Mesothelial cell of epicardium (in vitro differentiated cells): ENCODE measurements around the gene ADGB. TPM values are rescaled to one million over a fixed set of nuclear protein-coding genes. Genes with fewer than 3 reads are reported as not detected.

Source experiments
- DNase-seq, 2 experiments: peaks; one replicate each; pipeline ENCODE4 v3.0.0; 2021; ENCODE audit warnings: low spot score in 2 of 2; ENCODE audit not compliant: unreplicated experiment in 2 of 2
- H3K27ac Mint-ChIP-seq: 2 replicates; pipeline ENCODE4 v1.8.0; 2021; ENCODE audit warnings: mixed read lengths
- H3K27me3 Mint-ChIP-seq: 2 replicates; pipeline ENCODE4 v1.8.0; 2021; ENCODE audit warnings: low read depth, mixed read lengths
- H3K36me3 Mint-ChIP-seq: 2 replicates; pipeline ENCODE4 v1.8.0; 2021; ENCODE audit warnings: mixed read lengths
- H3K4me1 Mint-ChIP-seq: 2 replicates; pipeline ENCODE4 v1.8.0; 2021; ENCODE audit warnings: mixed read lengths
- H3K4me3 Mint-ChIP-seq: 2 replicates; pipeline ENCODE4 v1.8.0; 2021; ENCODE audit warnings: mild to moderate bottlenecking, moderate library complexity, mixed read lengths
- H3K9me3 Mint-ChIP-seq: 2 replicates; pipeline ENCODE4 v1.8.0; 2021; ENCODE audit warnings: mixed read lengths
- CTCF ChIP-seq: fragments of 200-600 bp; sonication (generic); IDR thresholded peaks from one replicate; pipeline ENCODE4 v1.5.0; 2021; ENCODE audit warnings: antibody characterized with exemption; ENCODE audit not compliant: unreplicated experiment
- total RNA-seq: library from RNA; stranded (reverse); gene quantifications from 3 replicates; pipeline ENCODE4 v1.2.1, GENCODE V29; 2021

The ADGB gene
- total RNA-seq, 1 donor from 2014 or later, result not detected

- no peak for TF ChIP-seq CTCF
- peaks cover 1% of the 10 kb centered on the region for H3K27me3 Mint-ChIP-seq
- no peaks in the 10 kb centered on the region for H3K4me1 Mint-ChIP-seq
- no peaks in the 10 kb centered on the region for H3K9me3 Mint-ChIP-seq
- no peak for DNase-seq
- H3K4me3 Mint-ChIP-seq, result no peak overlapping the region
- H3K27ac Mint-ChIP-seq, result no peak overlapping the region
- no peaks in the 10 kb centered on the region for H3K36me3 Mint-ChIP-seq
Observed at GRCh38 chr6:146689806-146690205, 91.0 kb downstream of the ADGB start.

GRCh38 chr6:146693342-146693741, 94.6 kb downstream of the ADGB start:
- H3K36me3 Mint-ChIP-seq, result no peaks in the 10 kb centered on the region
- no peak overlapping the region for H3K27ac Mint-ChIP-seq
- no peaks in the 10 kb centered on the region for H3K9me3 Mint-ChIP-seq
- H3K4me3 Mint-ChIP-seq, result no peak overlapping the region
- no peak for TF ChIP-seq CTCF
- no peak for DNase-seq
- peaks cover 1% of the 10 kb centered on the region for H3K27me3 Mint-ChIP-seq
- no peaks in the 10 kb centered on the region for H3K4me1 Mint-ChIP-seq

GRCh38 chr6:146697921-146698320, 99.1 kb downstream of the ADGB start:
- no peak overlapping the region for H3K27ac Mint-ChIP-seq
- H3K27me3 Mint-ChIP-seq, result peaks cover 7% of the 10 kb centered on the region
- peaks cover 3% of the 10 kb centered on the region for H3K4me1 Mint-ChIP-seq
- no peak overlapping the region for H3K4me3 Mint-ChIP-seq
- no peak for TF ChIP-seq CTCF
- no peaks in the 10 kb centered on the region for H3K36me3 Mint-ChIP-seq
- H3K9me3 Mint-ChIP-seq, result no peaks in the 10 kb centered on the region
- no peak for DNase-seq

- Mint-ChIP-seq H3K4me3 (no peak overlapping the region), H3K4me1 (peaks cover 3% of the 10 kb centered on the region), H3K27ac (no peak overlapping the region), H3K36me3 (no peaks in the 10 kb centered on the region), H3K9me3 (peaks cover 12% of the 10 kb centered on the region), H3K27me3 (peaks cover 16% of the 10 kb centered on the region)
- TF ChIP-seq CTCF, result peak; percentile 81
- DNase-seq, result peak; percentile 40 to 78
Observed at GRCh38 chr6:146700078-146700686, 101.4 kb downstream of the ADGB start.

GRCh38 chr6:146701632-146702031, 102.9 kb downstream of the ADGB start:
- Mint-ChIP-seq H3K9me3 (peaks cover 20% of the 10 kb centered on the region), H3K27ac (no peak overlapping the region), H3K4me3 (no peak overlapping the region), H3K4me1 (peaks cover 3% of the 10 kb centered on the region), H3K27me3 (peaks cover 16% of the 10 kb centered on the region), H3K36me3 (no peaks in the 10 kb centered on the region)
- no peak for TF ChIP-seq CTCF
- DNase-seq, result no peak
